Hepatocyte (in vitro differentiated cells): Measurements from ENCODE around the gene FCHO1. TPM values are rescaled to one million over a fixed set of nuclear protein-coding genes. Genes with fewer than 3 reads are reported as not detected.
A peak's percentile ranks its signal among the peaks of the same experiment; 100 is the strongest.

Experiments
- DNase-seq: peaks from one replicate; pipeline ENCODE4 v3.0.0-alpha.2; 2016; ENCODE audit warnings: low spot score
- H2AFZ ChIP-seq: fragments of 200-600 bp; sonication (generic); 2 replicates; pipeline ENCODE4 v1.6.0; 2016; ENCODE audit warnings: antibody characterized with exemption, mild to moderate bottlenecking
- H3K27ac ChIP-seq: fragments of 200-600 bp; sonication (generic); 2 replicates; pipeline ENCODE4 v1.5.1; 2016; ENCODE audit warnings: mild to moderate bottlenecking
- H3K27me3 ChIP-seq: fragments of 200-600 bp; sonication (generic); 2 replicates; pipeline ENCODE4 v1.6.1; 2016
- H3K36me3 ChIP-seq: fragments of 200-600 bp; sonication (generic); replicated peaks from 2 replicates; pipeline ENCODE4 v1.5.1; 2016; ENCODE audit warnings: low read depth; ENCODE audit not compliant: insufficient read depth
- H3K4me1 ChIP-seq: fragments of 200-600 bp; sonication (generic); 2 replicates; pipeline ENCODE4 v1.5.1; 2016; ENCODE audit warnings: mild to moderate bottlenecking, moderate library complexity; ENCODE audit not compliant: insufficient read depth
- H3K4me2 ChIP-seq: fragments of 200-600 bp; sonication (generic); 2 replicates; pipeline ENCODE4 v1.6.0; 2016
- H3K4me3 ChIP-seq: fragments of 200-600 bp; sonication (generic); 2 replicates; pipeline ENCODE4 v1.5.1; 2016; ENCODE audit warnings: mild to moderate bottlenecking
- H3K79me2 ChIP-seq: fragments of 200-600 bp; sonication (generic); 2 replicates; pipeline ENCODE4 v1.6.0; 2017; ENCODE audit warnings: mild to moderate bottlenecking
- H3K9me2 ChIP-seq: fragments of 200-600 bp; sonication (generic); replicated peaks from 2 replicates; pipeline ENCODE4 v1.6.0; 2017; ENCODE audit warnings: mild to moderate bottlenecking; ENCODE audit not compliant: insufficient read depth
- H3K9me3 ChIP-seq: fragments of 200-600 bp; sonication (generic); 2 replicates; pipeline ENCODE4 v1.5.1; 2016; ENCODE audit warnings: low read depth, mild to moderate bottlenecking
- H4K20me1 ChIP-seq: fragments of 200-600 bp; sonication (generic); 2 replicates; pipeline ENCODE4 v1.6.0; 2016; ENCODE audit warnings: mild to moderate bottlenecking; ENCODE audit not compliant: insufficient read depth, poor library complexity, severe bottlenecking
- CTCF ChIP-seq: fragments of 200-600 bp; sonication (generic); IDR thresholded peaks from 2 replicates; pipeline ENCODE4 v1.5.1; 2016; ENCODE audit warnings: antibody characterized with exemption, mild to moderate bottlenecking; ENCODE audit not compliant: poor library complexity
- EZH2 ChIP-seq: fragments of 200-600 bp; sonication (generic); IDR thresholded peaks from 2 replicates; pipeline ENCODE4 v1.6.1; 2016; ENCODE audit warnings: antibody characterized with exemption, mild to moderate bottlenecking, borderline replicate concordance
- EZH2phosphoT487 ChIP-seq: fragments of 200-600 bp; sonication (generic); IDR thresholded peaks from one replicate; pipeline ENCODE4 v1.6.1; 2018; ENCODE audit warnings: antibody characterized with exemption, mild to moderate bottlenecking, low read depth, moderate library complexity; ENCODE audit not compliant: unreplicated experiment, severe bottlenecking
- WGBS: methylation state at CpG from one replicate; pipeline ENCODE4 v1.1.6; 2016; ENCODE audit warnings: low lambda C conversion rate; ENCODE audit errors: missing lambda C conversion rate; 5-methylcytosine and 5-hydroxymethylcytosine counted together
- polyA plus RNA-seq: library from polyadenylated mRNA; unstranded; fragments of >200 nt; fragmentation: Nextera tagmentation; extraction: Ambion mirVana; gene quantifications from 2 replicates; pipeline ENCODE4 v1.2.1, GENCODE V29; 2016
- total RNA-seq: library from RNA; depleted of rRNA; stranded (reverse); fragments of >200 nt; gene quantifications from 2 replicates; pipeline ENCODE4 v1.2.3, GENCODE V29; 2014

FCHO1 gene
- total and polyA plus RNA-seq, 2 experiments from 2014 or later: 1.9 to 2.1 TPM

- Histone ChIP-seq H3K79me2 (peaks cover 9% of the 10 kb centered on the region), H3K36me3 (no peaks in the 10 kb centered on the region), H3K9me2 (no peaks in the 10 kb centered on the region), H4K20me1 (no peaks in the 10 kb centered on the region), H3K27me3 (peaks cover 19% of the 10 kb centered on the region), H3K9me3 (no peaks in the 10 kb centered on the region), H3K4me2 (peak within 1 kb of the TSS; percentile 77), H3K27ac (peak within 1 kb of the TSS; percentile 97), H2AFZ (peak within 1 kb of the TSS; percentile 53), H3K4me1 (peaks cover 18% of the 10 kb centered on the region), H3K4me3 (peak within 1 kb of the TSS; percentile 27)
- no peak for TF ChIP-seq CTCF
- peak; percentile 92 for DNase-seq
- WGBS: 11% methylated on average over 29 of the region's 50 CpGs
Observed at GRCh38 chr19:17794731-17795494, 43.6 kb downstream of the FCHO1 start, which contains the start of gene B3GNT3. TSS of gene B3GNT3 (plus strand) at chr19:17795138. CDS start at chr19:17807808, 12,670 bp downstream.

GRCh38 chr19:17795495-17795856, 44.2 kb downstream of the FCHO1 start:
- no peak for DNase-seq
- Histone ChIP-seq H2AFZ (peak overlapping the region; percentile 20), H3K36me3 (no peaks in the 10 kb centered on the region), H3K9me2 (no peaks in the 10 kb centered on the region), H3K4me1 (peaks cover 18% of the 10 kb centered on the region), H4K20me1 (no peaks in the 10 kb centered on the region), H3K27ac (peak overlapping the region; percentile 97), H3K9me3 (no peaks in the 10 kb centered on the region), H3K27me3 (peaks cover 19% of the 10 kb centered on the region), H3K79me2 (peaks cover 11% of the 10 kb centered on the region), H3K4me2 (peak overlapping the region; percentile 77), H3K4me3 (peak overlapping the region; percentile 27)
- WGBS: 36% methylated on average over 14 of the region's 14 CpGs
- no peak for TF ChIP-seq EZH2

GRCh38 chr19:17796013-17796837, 44.9 kb downstream of the FCHO1 start:
- H4K20me1 ChIP-seq: no peaks in the 10 kb centered on the region
- H3K9me3 ChIP-seq: no peaks in the 10 kb centered on the region
- H3K27ac ChIP-seq: peak overlapping the region; percentile 97
- 72% methylated on average over 6 of the region's 6 CpGs for WGBS
- TF ChIP-seq EZH2phosphoT487 (no peak), EZH2 (no peak), CTCF (no peak)
- DNase-seq: peak; percentile 78
- peaks cover 18% of the 10 kb centered on the region for H3K4me1 ChIP-seq
- peaks cover 19% of the 10 kb centered on the region for H3K79me2 ChIP-seq
- H3K4me3 ChIP-seq: no peak overlapping the region
- H3K36me3 ChIP-seq: no peaks in the 10 kb centered on the region
- H3K27me3 ChIP-seq: peaks cover 19% of the 10 kb centered on the region
- H3K9me2 ChIP-seq: no peaks in the 10 kb centered on the region
- peak overlapping the region; percentile 77 for H3K4me2 ChIP-seq
- no peak overlapping the region for H2AFZ ChIP-seq

GRCh38 chr19:17796838-17797423, 45.7 kb downstream of the FCHO1 start:
- Histone ChIP-seq H3K79me2 (peaks cover 24% of the 10 kb centered on the region), H4K20me1 (no peaks in the 10 kb centered on the region), H3K9me2 (no peaks in the 10 kb centered on the region), H3K4me3 (no peak overlapping the region), H3K27ac (peak overlapping the region; percentile 97), H3K9me3 (no peaks in the 10 kb centered on the region), H2AFZ (no peak overlapping the region), H3K4me1 (peaks cover 18% of the 10 kb centered on the region), H3K36me3 (no peaks in the 10 kb centered on the region), H3K27me3 (peaks cover 19% of the 10 kb centered on the region), H3K4me2 (peak overlapping the region; percentile 77)
- no peak for DNase-seq
- WGBS: 100% methylated on average over 1 of the region's 1 CpG
- no peak for TF ChIP-seq CTCF
- TF ChIP-seq EZH2phosphoT487: no peak
- TF ChIP-seq EZH2: no peak
